Inflammatory macrophage (primary cell): ENCODE results near the gene CEP192.

Experiments
- DNase-seq, 2 donors: peaks; one replicate each; pipeline ENCODE4 v3.0.0-alpha.2; 2020 to 2022

The CEP192 gene

GRCh38 chr18:13145636-13146190, 154.6 kb downstream of the CEP192 start:
- no peak for DNase-seq

- DNase-seq: peak; percentile 87 to 90
Observed at GRCh38 chr18:13147130-13147529, 156.0 kb downstream of the CEP192 start.

- DNase-seq: no peak
Observed at GRCh38 chr18:13151656-13152055, 160.5 kb downstream of the CEP192 start.

- no peak for DNase-seq
Observed at GRCh38 chr18:13158428-13158827, 167.3 kb downstream of the CEP192 start.

- DNase-seq: peak; percentile 72 to 76
Observed at GRCh38 chr18:13159579-13159978, 168.4 kb downstream of the CEP192 start.

GRCh38 chr18:13161276-13161899, 170.2 kb downstream of the CEP192 start:
- no peak for DNase-seq

- DNase-seq: no peak
Observed at GRCh38 chr18:13163167-13163927, 172.2 kb downstream of the CEP192 start.

GRCh38 chr18:13164406-13164805, 173.2 kb downstream of the CEP192 start:
- DNase-seq: no peak

- DNase-seq: no peak
Observed at GRCh38 chr18:13165636-13166423, 174.7 kb downstream of the CEP192 start.

GRCh38 chr18:13173578-13174145, 182.5 kb downstream of the CEP192 start:
- DNase-seq: no peak
